Endothelial cell of umbilical vein (primary cell): ENCODE results near the gene IFT74. TPM values are rescaled to one million over a fixed set of nuclear protein-coding genes. Genes with fewer than 3 reads are reported as not detected.

Source experiments
- BruUV-seq: library from RNA; stranded (reverse); fragments of 400-500 nt; replicated peaks from 2 replicates; lab custom pipeline; 2021; lab: Mats Ljungman, UMichigan
- CTCF ChIA-PET: fragments of 300-600, 350-600 bp; sonication (Branson Sonifier 250); formaldehyde crosslinking; loops from one replicate; lab custom pipeline; 2021; ENCODE audit warnings: antibody characterized with exemption, inconsistent platforms; lab: Charles Lee
- POLR2A ChIA-PET: fragments of 300-600, 350-600 bp; sonication (Branson Sonifier 250); formaldehyde crosslinking; loops from one replicate; lab custom pipeline; 2021; ENCODE audit warnings: antibody characterized with exemption, inconsistent platforms; lab: Charles Lee
- DNase-seq: peaks from one replicate; pipeline ENCODE4 v3.0.0-alpha.2; 2011; ENCODE audit warnings: low read depth, low spot score
- FAIRE-seq: peaks from 2 replicates; lab custom pipeline; 2011; peaks lifted over from hg19 to GRCh38; lab: Jason Lieb, UNC
- H2AFZ ChIP-seq: 2 replicates; pipeline ENCODE4 v1.6.0; 2012; ENCODE audit warnings: low read depth, low read length, control low read depth, inconsistent platforms
- H3K27ac ChIP-seq: 2 replicates; pipeline ENCODE4 v1.5.1; 2011; ENCODE audit warnings: low read depth, mild to moderate bottlenecking, control low read depth, low read length, moderate library complexity; ENCODE audit not compliant: insufficient read depth
- H3K27me3 ChIP-seq, 2 experiments: 2 replicates each; pipeline versions ENCODE4 v1.6.0 to v1.6.1; 2011; ENCODE audit warnings: low read length in 2 of 2, mixed read lengths in 1 of 2; ENCODE audit not compliant: control insufficient read depth in 2 of 2, insufficient read depth in 2 of 2
- H3K36me3 ChIP-seq, 2 experiments: 2 replicates in 1 of 2; 3 replicates in 1 of 2; pipeline ENCODE4 v1.5.1; 2011; ENCODE audit warnings: low read length in 2 of 2, mild to moderate bottlenecking in 1 of 2, moderate library complexity in 1 of 2; ENCODE audit not compliant: control insufficient read depth in 2 of 2, insufficient read depth in 2 of 2; ENCODE audit errors: extremely low read depth in 1 of 2
- H3K4me1 ChIP-seq: 3 replicates; pipeline ENCODE4 v1.5.1; 2011; ENCODE audit warnings: mild to moderate bottlenecking, low read length; ENCODE audit not compliant: control insufficient read depth, insufficient read depth; ENCODE audit errors: extremely low read depth
- H3K4me2 ChIP-seq: 2 replicates; pipeline ENCODE4 v1.6.1; 2011; ENCODE audit warnings: low read length, control low read depth, mixed read lengths; ENCODE audit not compliant: insufficient read depth
- H3K4me3 ChIP-seq, 3 experiments: fragments of 200-600 bp in 1 of 3; sonication (generic), shearing (Covaris generic) in 1 of 3; replicated peaks in 1 of 3; 2 replicates each; pipeline ENCODE4 v1.5.1; 2011 to 2016; ENCODE audit warnings: control low read depth in 3 of 3, low read length in 3 of 3, mild to moderate bottlenecking in 2 of 3, inconsistent platforms in 1 of 3, low read depth in 1 of 3, moderate library complexity in 1 of 3; ENCODE audit not compliant: insufficient read depth in 1 of 3
- H3K79me2 ChIP-seq: 2 replicates; pipeline ENCODE4 v1.6.0; 2012; ENCODE audit warnings: low read length, inconsistent platforms; ENCODE audit not compliant: control insufficient read depth, insufficient read depth
- H3K9ac ChIP-seq: replicated peaks from 2 replicates; pipeline ENCODE3; 2011; ENCODE audit warnings: low read length, control low read depth; ENCODE audit not compliant: insufficient read depth; ENCODE audit errors: extremely low read depth
- H3K9me1 ChIP-seq: replicated peaks from 3 replicates; pipeline ENCODE4 v1.6.0; 2011; ENCODE audit warnings: mild to moderate bottlenecking, low read length; ENCODE audit not compliant: control insufficient read depth, insufficient read depth; ENCODE audit errors: extremely low read depth
- H3K9me3 ChIP-seq: replicated peaks from 2 replicates; pipeline ENCODE4 v1.5.1; 2012; ENCODE audit warnings: low read length, inconsistent platforms; ENCODE audit not compliant: control insufficient read depth, insufficient read depth
- H4K20me1 ChIP-seq: replicated peaks from 2 replicates; pipeline ENCODE3; 2011; ENCODE audit warnings: mild to moderate bottlenecking, low read length; ENCODE audit not compliant: control insufficient read depth, insufficient read depth; ENCODE audit errors: extremely low read depth
- EZH2 ChIP-seq: IDR thresholded peaks from 2 replicates; pipeline ENCODE4 v1.6.1; 2012; ENCODE audit warnings: borderline replicate concordance, low read depth, mild to moderate bottlenecking, moderate library complexity, low read length, inconsistent platforms; ENCODE audit not compliant: severe bottlenecking
- FOS ChIP-seq: IDR thresholded peaks from 2 replicates; pipeline ENCODE4 v1.6.1; 2011; ENCODE audit warnings: mild to moderate bottlenecking, low read length, moderate library complexity, borderline replicate concordance; ENCODE audit not compliant: insufficient read depth
- GATA2 ChIP-seq: IDR thresholded peaks from 2 replicates; pipeline ENCODE4 v1.7.0; 2011; ENCODE audit warnings: low read depth, mild to moderate bottlenecking, moderate library complexity, mixed read lengths, low read length; ENCODE audit not compliant: insufficient read length, insufficient read depth
- JUN ChIP-seq: IDR thresholded peaks from 2 replicates; pipeline ENCODE4 v1.6.1; 2011; ENCODE audit warnings: borderline replicate concordance, low read depth; ENCODE audit not compliant: insufficient read length, insufficient read depth
- MYC ChIP-seq: IDR thresholded peaks from one replicate; pipeline ENCODE4 v1.6.1; 2011; ENCODE audit warnings: mild to moderate bottlenecking, low read depth, low read length
- POLR2A ChIP-seq: IDR thresholded peaks from 2 replicates; pipeline ENCODE4 v1.6.1; 2012; ENCODE audit warnings: low read depth, mild to moderate bottlenecking, control low read depth, low read length
- POLR2AphosphoS5 ChIP-seq: IDR thresholded peaks from 2 replicates; pipeline ENCODE4 v1.6.1; 2012; ENCODE audit warnings: low read depth, mild to moderate bottlenecking, control low read depth, low read length, moderate library complexity; ENCODE audit not compliant: insufficient read depth
- dilution Hi-C: fragments of 300-500 bp; cut with MboI; formaldehyde crosslinking; loops from one replicate; pipeline ENCODE4 v1.15.0; 2019; ENCODE audit warnings: low sequenced_read_pairs; ENCODE audit not compliant: extremely low pct_ligation_motif_present
- intact Hi-C: fragments of 100-400 bp; cut with micrococcal nuclease; formaldehyde crosslinking; loops from one replicate; pipeline ENCODE4 v1.10.0; 2022
- polyA plus RNA-seq, 4 experiments: library from polyadenylated mRNA; depleted of rRNA in 3 of 4; stranded (reverse) in 3 of 4; unstranded in 1 of 4; fragments of >200 nt; gene quantifications; 2 replicates each; pipeline versions ENCODE4 v1.2.1 to v1.2.3, GENCODE V29; 2011 to 2012; ENCODE audit warnings: missing spikeins in 1 of 4
- total RNA-seq: library from RNA; stranded (reverse); gene quantifications from 2 replicates; pipeline ENCODE4 v1.2.3, GENCODE V29; 2021
- TF ChIP-seq, protein P1 (sequence below), 2 donors: IDR thresholded peaks; 1 replicate in 1 of 2; 2 replicates in 1 of 2; pipeline ENCODE4 v1.5.1; 2011; ENCODE audit warnings: low read length in 2 of 2, mild to moderate bottlenecking in 2 of 2, moderate library complexity in 2 of 2, control low read depth in 1 of 2, inconsistent platforms in 1 of 2, low read depth in 1 of 2; ENCODE audit not compliant: insufficient read depth in 1 of 2; ENCODE audit errors: extremely low read depth in 1 of 2
- TF ChIP-seq, protein P2 (sequence below): IDR thresholded peaks from 2 replicates; pipeline ENCODE4 v1.6.1; 2011; ENCODE audit not compliant: insufficient read depth, insufficient read length

IFT74 gene
- total and polyA plus RNA-seq, 2 donors (not counting 3 experiments of a cell fraction or from before 2014, with no cell fraction given): 3.4 to 10.8 TPM

DNA sequence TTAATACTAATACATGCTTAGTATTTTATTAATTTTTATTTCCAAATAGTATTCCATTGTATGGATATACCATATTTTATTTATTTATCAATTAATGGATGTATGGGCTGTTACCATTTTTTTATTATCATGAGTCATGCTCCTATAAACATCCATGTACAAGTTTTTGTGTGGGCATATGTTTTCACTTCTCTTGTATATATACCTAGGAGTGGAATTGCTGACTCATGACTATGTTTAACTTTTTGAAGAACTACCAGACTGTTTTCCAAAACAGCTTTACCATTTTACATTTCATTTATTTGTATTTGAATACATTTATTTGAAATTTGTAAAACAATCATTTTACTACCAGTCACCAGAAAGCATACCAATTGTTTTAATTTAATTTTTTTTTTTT is 63.4 kb downstream of the IFT74 start:
- H3K27me3 ChIP-seq: no peaks in the 10 kb centered on the region
- FAIRE-seq (no peak), DNase-seq (no peak)
- H3K4me1 ChIP-seq: no peaks in the 10 kb centered on the region
- intact Hi-C loops: no loop called here
- TF ChIP-seq GATA2: no peak
- no peak for TF ChIP-seq POLR2AphosphoS5
- no peak for TF ChIP-seq FOS
- TF ChIP-seq EZH2: no peak
- TF ChIP-seq, protein P1, sequence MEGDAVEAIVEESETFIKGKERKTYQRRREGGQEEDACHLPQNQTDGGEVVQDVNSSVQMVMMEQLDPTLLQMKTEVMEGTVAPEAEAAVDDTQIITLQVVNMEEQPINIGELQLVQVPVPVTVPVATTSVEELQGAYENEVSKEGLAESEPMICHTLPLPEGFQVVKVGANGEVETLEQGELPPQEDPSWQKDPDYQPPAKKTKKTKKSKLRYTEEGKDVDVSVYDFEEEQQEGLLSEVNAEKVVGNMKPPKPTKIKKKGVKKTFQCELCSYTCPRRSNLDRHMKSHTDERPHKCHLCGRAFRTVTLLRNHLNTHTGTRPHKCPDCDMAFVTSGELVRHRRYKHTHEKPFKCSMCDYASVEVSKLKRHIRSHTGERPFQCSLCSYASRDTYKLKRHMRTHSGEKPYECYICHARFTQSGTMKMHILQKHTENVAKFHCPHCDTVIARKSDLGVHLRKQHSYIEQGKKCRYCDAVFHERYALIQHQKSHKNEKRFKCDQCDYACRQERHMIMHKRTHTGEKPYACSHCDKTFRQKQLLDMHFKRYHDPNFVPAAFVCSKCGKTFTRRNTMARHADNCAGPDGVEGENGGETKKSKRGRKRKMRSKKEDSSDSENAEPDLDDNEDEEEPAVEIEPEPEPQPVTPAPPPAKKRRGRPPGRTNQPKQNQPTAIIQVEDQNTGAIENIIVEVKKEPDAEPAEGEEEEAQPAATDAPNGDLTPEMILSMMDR (IDR thresholded peaks at IDR 0.05; ENCODE audit: extremely low read depth in 1 of 2, insufficient read depth in 1 of 2, low read depth in 1 of 2, low read length in 2 of 2): no peak
- TF ChIP-seq POLR2A: no peak
- TF ChIP-seq JUN: no peak
- no peak for TF ChIP-seq MYC
- TF ChIP-seq, protein P2, sequence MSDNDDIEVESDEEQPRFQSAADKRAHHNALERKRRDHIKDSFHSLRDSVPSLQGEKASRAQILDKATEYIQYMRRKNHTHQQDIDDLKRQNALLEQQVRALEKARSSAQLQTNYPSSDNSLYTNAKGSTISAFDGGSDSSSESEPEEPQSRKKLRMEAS: no peak
- H3K36me3 ChIP-seq: peaks cover 0 to 3% of the 10 kb centered on the region in 2 experiments
- H3K4me3 ChIP-seq: no peak overlapping the region
- no peak overlapping the region for H3K27ac ChIP-seq
- no peaks in the 10 kb centered on the region for H3K9me3 ChIP-seq
- no peak overlapping the region for H2AFZ ChIP-seq
- ChIA-PET POLR2A (no interaction called here), CTCF (interaction anchor here (0.7 kb wide), 1 partner anchor 16 kb away, joined by 3 read pairs; no protein-coding TSS in a partner anchor)
- no peaks in the 10 kb centered on the region for H3K9me1 ChIP-seq
- H3K79me2 ChIP-seq: no peaks in the 10 kb centered on the region
- H3K9ac ChIP-seq: no peak overlapping the region
- H3K4me2 ChIP-seq: no peak overlapping the region
- H4K20me1 ChIP-seq: no peaks in the 10 kb centered on the region
- dilution Hi-C loops: no loop called here
- BruUV-seq: no TSS peak
